ENCODE data around the gene HOXB9. TPM values are rescaled to one million over a fixed set of nuclear protein-coding genes. Genes with fewer than 3 reads are reported as not detected.

The HOXB9 gene
- total RNA-seq, 4 donors from 2014 or later: 13.7 to 47.5 (median 24.9) TPM

GRCh38 chr17:48628649-48629410 lies 2.7 kb upstream of the HOXB9 start:
- H3K9me3 ChIP-seq: no peaks in the 10 kb centered on the region
- peaks cover 0 to 33% of the 10 kb centered on the region in 2 donors for H3K27me3 ChIP-seq
- no peak for DNase-seq
- H3K36me3 ChIP-seq: no peaks in the 10 kb centered on the region
- H3K4me1 ChIP-seq: peaks cover 9 to 65% (median 11%) of the 10 kb centered on the region in 4 donors
- peak overlapping the region in 1 of 4 donors; percentile 8 for H3K4me3 ChIP-seq
- peak overlapping the region in 3 of 4 donors; percentile 58 to 82 (median 63) for H3K27ac ChIP-seq
- TF ChIP-seq CTCF (IDR thresholded peaks at IDR 0.05) (no peak), POLR2A (IDR thresholded peaks at IDR 0.05) (no peak)

GRCh38 chr17:48627623-48628521 lies 1.7 kb upstream of the HOXB9 start:
- Histone ChIP-seq H3K36me3 (no peaks in the 10 kb centered on the region), H3K9me3 (no peaks in the 10 kb centered on the region), H3K27ac (peak overlapping the region in 3 of 4 donors; percentile 58 to 82 (median 63)), H3K4me3 (peak overlapping the region in 1 of 4 donors; percentile 8), H3K4me1 (peaks cover 9 to 55% (median 11%) of the 10 kb centered on the region in 4 donors), H3K27me3 (peaks cover 0 to 33% of the 10 kb centered on the region in 2 donors)
- peak in 1 of 3 donors; percentile 51 for DNase-seq
- TF ChIP-seq POLR2A (IDR thresholded peaks at IDR 0.05): no peak

- TF ChIP-seq POLR2A (IDR thresholded peaks at IDR 0.05): no peak
- TF ChIP-seq CTCF (IDR thresholded peaks at IDR 0.05): no peak
- no peaks in the 10 kb centered on the region for H3K9me3 ChIP-seq
- peak overlapping the region in 3 of 4 donors; percentile 63 to 82 (median 73) for H3K27ac ChIP-seq
- H3K4me3 ChIP-seq: peak overlapping the region in 3 of 4 donors; percentile 30 to 55 (median 55)
- peaks cover 9 to 48% (median 11%) of the 10 kb centered on the region in 4 donors for H3K4me1 ChIP-seq
- no peak for DNase-seq
- H3K36me3 ChIP-seq: no peaks in the 10 kb centered on the region
- peaks cover 0 to 33% of the 10 kb centered on the region in 2 donors for H3K27me3 ChIP-seq
These were observed 1.0 kb upstream of the HOXB9 start for GRCh38 chr17:48627118-48627597.

GRCh38 chr17:48625495-48626244 lies 488 bp downstream of the HOXB9 start:
- TF ChIP-seq POLR2A (IDR thresholded peaks at IDR 0.05) (peak; percentile 52 to 75), CTCF (IDR thresholded peaks at IDR 0.05) (peak in 1 of 6 experiments; percentile 2)
- H3K27ac ChIP-seq: peak overlapping the region; percentile 25 to 82 (median 68)
- no peaks in the 10 kb centered on the region for H3K9me3 ChIP-seq
- H3K4me1 ChIP-seq: peaks cover 6 to 49% (median 11%) of the 10 kb centered on the region in 4 donors
- DNase-seq: peak in 2 of 3 donors; percentile 84 to 90
- H3K27me3 ChIP-seq: peaks cover 0 to 33% of the 10 kb centered on the region in 2 donors
- H3K4me3 ChIP-seq: peak overlapping the region; percentile 30 to 55 (median 52)
- H3K36me3 ChIP-seq: no peaks in the 10 kb centered on the region

- peak in 1 of 3 donors; percentile 73 for DNase-seq
- no peaks in the 10 kb centered on the region for H3K9me3 ChIP-seq
- H3K27ac ChIP-seq: peak overlapping the region; percentile 25 to 82 (median 68)
- H3K27me3 ChIP-seq: peaks cover 0 to 33% of the 10 kb centered on the region in 2 donors
- peaks cover 6 to 58% (median 11%) of the 10 kb centered on the region in 4 donors for H3K4me1 ChIP-seq
- H3K4me3 ChIP-seq: peak overlapping the region; percentile 30 to 55 (median 52)
- TF ChIP-seq POLR2A (IDR thresholded peaks at IDR 0.05): no peak
- H3K36me3 ChIP-seq: no peaks in the 10 kb centered on the region
These were observed 1.3 kb downstream of the HOXB9 start for GRCh38 chr17:48624544-48625494.
